Stimulated activated CD8-positive, alpha-beta memory T cell treated with anti-CD3 and anti-CD28 coated beads, Interleukin-12 subunit alpha, Interleukin-12 subunit beta, amount 100 ng/mL, for 1 hour (primary cell): ENCODE results near the gene BTC.
"Not testable (repeated sequence)": the region's sequence is repeated elsewhere in the genome, so short reads cannot be mapped to it uniquely, and the experiment has no call there.

Source experiments
- DNase-seq: peaks from one replicate; pipeline ENCODE4 v3.0.0-alpha.2; 2020; ENCODE audit warnings: low read depth

Gene BTC

GRCh38 chr4:74794382-74795010, at the start of gene BTC:
BTC (minus strand) TSS chr4:74794523; CDS start chr4:74794325, 198 bp downstream.
- no peak for DNase-seq

GRCh38 chr4:74840936-74841509, 46.7 kb upstream of the BTC start:
- DNase-seq, result no peak

GRCh38 chr4:74838746-74839370, 44.5 kb upstream of the BTC start:
- DNase-seq, result no peak

GRCh38 chr4:74830928-74831327, 36.6 kb upstream of the BTC start:
- no peak for DNase-seq

- no peak for DNase-seq
Measured at GRCh38 chr4:74823194-74823593, 28.9 kb upstream of the BTC start.

GRCh38 chr4:74822603-74823002, 28.3 kb upstream of the BTC start:
- no peak for DNase-seq

GRCh38 chr4:74821541-74821940, 27.2 kb upstream of the BTC start:
- no peak for DNase-seq

- DNase-seq, result no peak
Measured at GRCh38 chr4:74814052-74814451, 19.7 kb upstream of the BTC start.

GRCh38 chr4:74812056-74812455, 17.7 kb upstream of the BTC start:
- not testable (repeated sequence) for DNase-seq

GRCh38 chr4:74805601-74806000, 11.3 kb upstream of the BTC start:
- DNase-seq, result no peak

GRCh38 chr4:74800310-74800709, 6.0 kb upstream of the BTC start:
- DNase-seq, result no peak

- no peak for DNase-seq
Measured at GRCh38 chr4:74796631-74797030, 2.3 kb upstream of the BTC start.

GRCh38 chr4:74793757-74794381, 454 bp downstream of the BTC start:
- DNase-seq, result no peak

- DNase-seq, result no peak
Measured at GRCh38 chr4:74790652-74791051, 3.7 kb downstream of the BTC start.

- DNase-seq, result no peak
Measured at GRCh38 chr4:74789518-74789917, 4.8 kb downstream of the BTC start.

GRCh38 chr4:74777531-74777930, 16.8 kb downstream of the BTC start:
- no peak for DNase-seq

GRCh38 chr4:74772783-74773182, 21.5 kb downstream of the BTC start:
- DNase-seq, result no peak

GRCh38 chr4:74772106-74772505, 22.2 kb downstream of the BTC start:
- no peak for DNase-seq

GRCh38 chr4:74770226-74770910, 24.0 kb downstream of the BTC start:
- DNase-seq, result no peak

- no peak for DNase-seq
Measured at GRCh38 chr4:74768857-74769525, 25.3 kb downstream of the BTC start.

GRCh38 chr4:74764119-74764518, 30.2 kb downstream of the BTC start:
- no peak for DNase-seq

GRCh38 chr4:74758551-74759145, 35.7 kb downstream of the BTC start:
- DNase-seq, result no peak
